Measurements from ENCODE around the gene ZNF804B.

DNA sequence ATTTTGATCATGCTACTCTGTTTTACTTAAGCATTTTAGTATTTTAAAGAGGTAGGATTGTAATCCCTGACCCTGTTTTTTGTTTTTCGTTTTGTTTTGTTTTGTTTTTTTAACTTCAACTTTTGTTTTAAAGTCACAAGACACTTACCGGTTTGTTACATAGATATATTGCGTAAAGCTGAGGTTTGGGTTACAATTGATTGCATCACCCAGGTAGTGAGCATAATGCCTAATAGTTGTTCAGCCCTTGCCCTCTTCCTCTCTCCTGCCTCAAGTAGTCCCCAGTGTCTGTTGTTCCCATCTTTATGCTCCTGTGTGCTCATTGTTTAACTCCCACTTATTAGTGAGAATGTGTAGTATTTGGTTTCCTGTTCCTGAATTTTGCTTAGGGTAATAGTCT is 129.2 kb downstream of the ZNF804B start:
- TF ChIP-seq, protein P1, sequence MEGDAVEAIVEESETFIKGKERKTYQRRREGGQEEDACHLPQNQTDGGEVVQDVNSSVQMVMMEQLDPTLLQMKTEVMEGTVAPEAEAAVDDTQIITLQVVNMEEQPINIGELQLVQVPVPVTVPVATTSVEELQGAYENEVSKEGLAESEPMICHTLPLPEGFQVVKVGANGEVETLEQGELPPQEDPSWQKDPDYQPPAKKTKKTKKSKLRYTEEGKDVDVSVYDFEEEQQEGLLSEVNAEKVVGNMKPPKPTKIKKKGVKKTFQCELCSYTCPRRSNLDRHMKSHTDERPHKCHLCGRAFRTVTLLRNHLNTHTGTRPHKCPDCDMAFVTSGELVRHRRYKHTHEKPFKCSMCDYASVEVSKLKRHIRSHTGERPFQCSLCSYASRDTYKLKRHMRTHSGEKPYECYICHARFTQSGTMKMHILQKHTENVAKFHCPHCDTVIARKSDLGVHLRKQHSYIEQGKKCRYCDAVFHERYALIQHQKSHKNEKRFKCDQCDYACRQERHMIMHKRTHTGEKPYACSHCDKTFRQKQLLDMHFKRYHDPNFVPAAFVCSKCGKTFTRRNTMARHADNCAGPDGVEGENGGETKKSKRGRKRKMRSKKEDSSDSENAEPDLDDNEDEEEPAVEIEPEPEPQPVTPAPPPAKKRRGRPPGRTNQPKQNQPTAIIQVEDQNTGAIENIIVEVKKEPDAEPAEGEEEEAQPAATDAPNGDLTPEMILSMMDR (IDR thresholded peaks at IDR 0.05), result no peak
- no peak for TF ChIP-seq POLR2A (IDR thresholded peaks at IDR 0.05)

Measured in adrenal gland (tissue), 5 donors.